ENCODE measurements around the gene EXT2. TPM values are rescaled to one million over a fixed set of nuclear protein-coding genes. Genes with fewer than 3 reads are reported as not detected.

EXT2 gene
- total RNA-seq, 4 donors from 2014 or later = 47.8 to 80.4 (median 68.0) TPM

DNA sequence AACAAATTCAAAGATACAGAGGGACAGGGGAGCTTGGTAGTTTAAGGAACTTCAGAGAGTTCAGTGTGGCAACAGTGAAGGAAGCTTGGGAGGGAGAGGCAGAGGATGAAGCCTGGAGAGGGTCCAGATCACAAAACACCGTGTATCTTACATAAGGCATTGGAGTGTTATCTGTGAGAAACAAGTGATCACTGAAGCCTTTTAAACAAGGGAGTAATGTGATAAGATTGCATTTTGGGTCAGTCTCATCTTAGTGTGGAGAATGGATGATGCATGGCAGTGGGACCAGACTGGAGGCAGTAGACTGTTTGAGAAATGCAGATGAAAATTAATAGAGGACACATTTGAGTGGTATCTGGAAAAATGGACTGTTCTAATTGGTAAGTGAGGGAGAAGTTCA, 79.4 kb downstream of the EXT2 start:
- Histone ChIP-seq H3K27me3 (no peaks in the 10 kb centered on the region), H3K9me3 (no peaks in the 10 kb centered on the region), H3K4me1 (peaks cover 0 to 14% (median 9%) of the 10 kb centered on the region in 4 donors), H3K27ac (replicated peaks in 1 of 4) (no peak overlapping the region), H3K4me3 (no peak overlapping the region), H3K36me3 (peaks cover 0 to 19% (median 3%) of the 10 kb centered on the region in 4 donors)
- TF ChIP-seq POLR2A (IDR thresholded peaks at IDR 0.05; ENCODE audit: low read depth) (no peak), POLR2AphosphoS5 (IDR thresholded peaks at IDR 0.05) (no peak), EP300 (IDR thresholded peaks at IDR 0.05) (no peak)
- TF ChIP-seq, protein P1, sequence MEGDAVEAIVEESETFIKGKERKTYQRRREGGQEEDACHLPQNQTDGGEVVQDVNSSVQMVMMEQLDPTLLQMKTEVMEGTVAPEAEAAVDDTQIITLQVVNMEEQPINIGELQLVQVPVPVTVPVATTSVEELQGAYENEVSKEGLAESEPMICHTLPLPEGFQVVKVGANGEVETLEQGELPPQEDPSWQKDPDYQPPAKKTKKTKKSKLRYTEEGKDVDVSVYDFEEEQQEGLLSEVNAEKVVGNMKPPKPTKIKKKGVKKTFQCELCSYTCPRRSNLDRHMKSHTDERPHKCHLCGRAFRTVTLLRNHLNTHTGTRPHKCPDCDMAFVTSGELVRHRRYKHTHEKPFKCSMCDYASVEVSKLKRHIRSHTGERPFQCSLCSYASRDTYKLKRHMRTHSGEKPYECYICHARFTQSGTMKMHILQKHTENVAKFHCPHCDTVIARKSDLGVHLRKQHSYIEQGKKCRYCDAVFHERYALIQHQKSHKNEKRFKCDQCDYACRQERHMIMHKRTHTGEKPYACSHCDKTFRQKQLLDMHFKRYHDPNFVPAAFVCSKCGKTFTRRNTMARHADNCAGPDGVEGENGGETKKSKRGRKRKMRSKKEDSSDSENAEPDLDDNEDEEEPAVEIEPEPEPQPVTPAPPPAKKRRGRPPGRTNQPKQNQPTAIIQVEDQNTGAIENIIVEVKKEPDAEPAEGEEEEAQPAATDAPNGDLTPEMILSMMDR (IDR thresholded peaks at IDR 0.05) = no peak
- WGBS = 87% methylated on average over 1 of the region's 1 CpG
- intact Hi-C loops (cut with DNase I) = no loop called here
- no peak for DNase-seq (ENCODE audit: extremely low spot score)

DNA sequence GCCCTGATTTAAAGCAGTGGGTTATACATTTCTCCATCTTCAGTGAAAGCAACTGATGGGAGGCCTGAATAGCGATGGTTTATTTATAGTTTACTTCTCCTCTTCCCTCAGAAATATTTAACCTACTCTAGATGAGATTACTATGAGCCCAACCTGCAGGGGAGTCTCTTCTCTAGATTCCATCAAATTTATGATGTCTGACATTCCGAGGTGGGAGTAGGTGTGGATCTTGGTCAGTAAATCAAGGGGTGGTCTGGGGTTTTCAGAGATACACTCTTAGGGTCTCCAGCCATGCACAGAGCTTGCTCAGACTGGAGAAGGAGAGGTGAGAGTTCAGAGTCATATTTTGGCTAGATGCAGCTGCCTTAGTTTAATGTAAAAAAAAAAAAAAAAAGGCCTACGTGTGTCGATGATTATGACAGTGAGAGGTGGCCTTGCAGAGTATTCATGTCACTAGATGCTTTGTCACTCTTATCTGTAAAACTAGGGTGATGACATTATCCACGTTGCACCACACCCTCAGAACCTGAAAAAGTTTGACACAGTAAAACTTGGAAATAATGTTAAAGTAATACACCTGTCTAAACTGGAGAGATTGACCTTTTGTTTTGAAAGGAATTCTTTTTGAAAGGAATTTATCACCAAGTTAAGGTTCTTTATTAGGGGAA, 81.2 kb downstream of the EXT2 start:
- no peak for DNase-seq (ENCODE audit: extremely low spot score)
- WGBS = 84% methylated on average over 5 of the region's 5 CpGs
- Histone ChIP-seq H3K9me3 (no peaks in the 10 kb centered on the region), H3K4me1 (peaks cover 0 to 14% (median 9%) of the 10 kb centered on the region in 4 donors), H3K36me3 (peaks cover 0 to 13% (median 3%) of the 10 kb centered on the region in 4 donors), H3K27ac (replicated peaks in 1 of 4) (no peak overlapping the region), H3K4me3 (no peak overlapping the region), H3K27me3 (no peaks in the 10 kb centered on the region)
- TF ChIP-seq, protein P1 (IDR thresholded peaks at IDR 0.05) = no peak
- TF ChIP-seq POLR2A (IDR thresholded peaks at IDR 0.05; ENCODE audit: low read depth) (no peak), EP300 (IDR thresholded peaks at IDR 0.05) (no peak), POLR2AphosphoS5 (IDR thresholded peaks at IDR 0.05) (no peak)
- intact Hi-C loops (cut with DNase I) = no loop called here

DNA sequence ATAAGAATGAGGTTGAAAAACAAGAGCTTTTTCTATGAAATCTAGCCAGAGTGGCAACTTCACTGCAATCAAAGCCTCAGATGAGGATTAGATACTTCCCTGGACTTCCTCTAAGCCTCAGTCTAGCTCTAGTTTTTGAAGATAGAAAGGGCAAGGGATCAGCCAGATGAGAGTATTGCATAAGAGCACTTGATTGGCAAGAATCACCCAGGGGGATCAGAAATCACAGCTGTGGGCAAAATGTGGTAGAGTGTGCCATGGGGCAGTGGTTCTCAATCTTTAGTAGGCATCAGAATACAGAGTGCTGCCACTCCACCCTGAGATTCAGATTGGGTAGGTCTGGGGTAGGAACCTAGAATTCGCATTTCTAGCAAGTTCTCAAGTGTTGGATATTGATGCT, 82.4 kb downstream of the EXT2 start:
- Histone ChIP-seq H3K36me3 (peaks cover 0 to 2% (median 0%) of the 10 kb centered on the region in 4 donors), H3K4me3 (no peak overlapping the region), H3K4me1 (peaks cover 0 to 14% (median 9%) of the 10 kb centered on the region in 4 donors), H3K27ac (replicated peaks in 1 of 4) (no peak overlapping the region), H3K27me3 (no peaks in the 10 kb centered on the region), H3K9me3 (no peaks in the 10 kb centered on the region)
- DNase-seq (ENCODE audit: extremely low spot score) = no peak
- intact Hi-C loops (cut with DNase I) = no loop called here
- WGBS = 100% methylated on average over 1 of the region's 1 CpG
- TF ChIP-seq, protein P1 (IDR thresholded peaks at IDR 0.05) = no peak
- TF ChIP-seq POLR2A (IDR thresholded peaks at IDR 0.05; ENCODE audit: low read depth) (no peak), EP300 (IDR thresholded peaks at IDR 0.05) (no peak), POLR2AphosphoS5 (IDR thresholded peaks at IDR 0.05) (no peak)

DNA sequence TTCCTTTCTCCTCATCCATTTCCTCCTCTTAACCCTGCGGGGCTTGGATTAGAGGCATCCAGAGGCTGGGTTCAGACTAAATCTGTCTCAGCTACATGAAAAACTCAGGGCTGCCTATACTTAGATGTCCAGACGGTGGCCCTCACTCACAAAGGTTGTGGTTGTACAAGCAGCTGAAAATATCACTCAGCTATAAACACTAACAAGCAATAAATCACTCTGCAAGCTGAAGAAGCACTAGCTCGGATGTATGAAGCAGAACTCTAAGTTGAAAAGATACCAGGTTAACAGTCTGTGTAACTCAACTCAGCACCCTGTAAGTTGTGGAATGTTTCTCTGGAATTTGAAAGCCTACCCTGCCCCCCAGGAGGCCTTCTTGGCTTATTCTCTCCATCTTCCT, 82.9 kb downstream of the EXT2 start:
- intact Hi-C loops (cut with DNase I) = no loop called here
- H3K27me3 ChIP-seq = no peaks in the 10 kb centered on the region
- H3K36me3 ChIP-seq = no peaks in the 10 kb centered on the region
- peaks cover 0 to 14% (median 9%) of the 10 kb centered on the region in 4 donors for H3K4me1 ChIP-seq
- WGBS = 65% methylated on average over 3 of the region's 3 CpGs
- TF ChIP-seq POLR2AphosphoS5 (IDR thresholded peaks at IDR 0.05) = no peak
- TF ChIP-seq, protein P1 (IDR thresholded peaks at IDR 0.05) = no peak
- no peak for TF ChIP-seq EP300 (IDR thresholded peaks at IDR 0.05)
- TF ChIP-seq POLR2A (IDR thresholded peaks at IDR 0.05; ENCODE audit: low read depth) = no peak
- no peak overlapping the region for H3K27ac ChIP-seq (replicated peaks in 1 of 4)
- H3K9me3 ChIP-seq = no peaks in the 10 kb centered on the region
- DNase-seq (ENCODE audit: extremely low spot score) = no peak
- no peak overlapping the region for H3K4me3 ChIP-seq
